Measurements from ENCODE around the gene NOTCH3.
A peak's percentile ranks its signal among the peaks of the same experiment; 100 is the strongest.

Gene NOTCH3

DNA sequence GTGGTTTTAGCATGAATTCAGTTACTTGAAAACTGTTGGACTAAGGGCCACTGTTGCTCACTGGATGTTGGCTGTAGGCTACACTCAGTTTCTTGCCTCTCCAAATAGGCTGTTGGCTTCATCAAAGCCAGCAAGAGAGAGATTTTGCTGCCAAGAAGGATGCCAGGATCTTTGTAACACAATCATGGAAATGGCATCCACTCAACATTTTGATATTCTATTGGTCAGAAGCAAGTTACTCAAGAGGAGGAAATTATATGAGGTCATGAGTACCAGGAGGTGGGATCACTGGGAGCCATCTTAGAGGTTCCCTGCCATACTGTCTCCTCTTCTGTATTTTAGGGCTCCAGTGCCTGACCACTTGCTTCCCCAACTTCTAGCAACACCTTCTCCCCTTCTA lies 63.0 kb downstream of the NOTCH3 start:
- no peak for DNase-seq (ENCODE audit: low spot score)
- TF ChIP-seq, protein P1, sequence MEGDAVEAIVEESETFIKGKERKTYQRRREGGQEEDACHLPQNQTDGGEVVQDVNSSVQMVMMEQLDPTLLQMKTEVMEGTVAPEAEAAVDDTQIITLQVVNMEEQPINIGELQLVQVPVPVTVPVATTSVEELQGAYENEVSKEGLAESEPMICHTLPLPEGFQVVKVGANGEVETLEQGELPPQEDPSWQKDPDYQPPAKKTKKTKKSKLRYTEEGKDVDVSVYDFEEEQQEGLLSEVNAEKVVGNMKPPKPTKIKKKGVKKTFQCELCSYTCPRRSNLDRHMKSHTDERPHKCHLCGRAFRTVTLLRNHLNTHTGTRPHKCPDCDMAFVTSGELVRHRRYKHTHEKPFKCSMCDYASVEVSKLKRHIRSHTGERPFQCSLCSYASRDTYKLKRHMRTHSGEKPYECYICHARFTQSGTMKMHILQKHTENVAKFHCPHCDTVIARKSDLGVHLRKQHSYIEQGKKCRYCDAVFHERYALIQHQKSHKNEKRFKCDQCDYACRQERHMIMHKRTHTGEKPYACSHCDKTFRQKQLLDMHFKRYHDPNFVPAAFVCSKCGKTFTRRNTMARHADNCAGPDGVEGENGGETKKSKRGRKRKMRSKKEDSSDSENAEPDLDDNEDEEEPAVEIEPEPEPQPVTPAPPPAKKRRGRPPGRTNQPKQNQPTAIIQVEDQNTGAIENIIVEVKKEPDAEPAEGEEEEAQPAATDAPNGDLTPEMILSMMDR (IDR thresholded peaks at IDR 0.05; ENCODE audit: extremely low read depth, missing control alignments): no peak

DNA sequence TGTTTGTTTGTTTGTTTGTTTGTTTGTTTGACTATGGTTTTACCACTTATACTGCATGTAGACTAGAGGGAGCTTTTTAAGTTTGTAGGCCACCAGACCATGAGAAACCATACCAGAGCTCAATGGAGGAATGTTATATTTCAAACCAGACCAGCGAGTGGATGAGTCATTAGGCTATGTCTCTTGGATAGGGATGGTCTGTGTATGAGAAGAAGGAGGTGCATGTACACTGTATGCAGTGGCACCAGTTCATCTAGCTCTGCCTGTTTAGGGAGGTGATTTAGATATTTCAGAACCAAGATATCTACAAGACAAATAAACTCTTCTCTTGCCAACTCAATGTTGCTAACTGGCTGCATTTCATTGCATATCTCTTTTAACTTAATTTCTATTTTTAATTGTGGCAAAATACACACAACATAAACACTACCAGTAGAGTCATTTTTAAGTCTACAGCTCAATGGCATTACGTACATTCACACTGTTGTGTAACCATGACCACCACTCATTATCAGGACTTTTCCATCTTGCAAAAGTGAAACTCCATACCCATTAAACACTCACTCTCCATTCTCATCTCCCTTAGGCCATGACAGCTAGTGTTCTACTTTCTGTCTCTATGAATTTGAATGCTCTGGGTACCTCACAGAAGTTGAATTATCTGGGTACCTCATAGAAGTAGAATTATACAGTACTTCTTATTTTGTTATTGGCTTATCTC lies 64.4 kb downstream of the NOTCH3 start:
- DNase-seq (ENCODE audit: low spot score): no peak
- TF ChIP-seq, protein P1 (IDR thresholded peaks at IDR 0.05; ENCODE audit: extremely low read depth, missing control alignments): no peak

DNA sequence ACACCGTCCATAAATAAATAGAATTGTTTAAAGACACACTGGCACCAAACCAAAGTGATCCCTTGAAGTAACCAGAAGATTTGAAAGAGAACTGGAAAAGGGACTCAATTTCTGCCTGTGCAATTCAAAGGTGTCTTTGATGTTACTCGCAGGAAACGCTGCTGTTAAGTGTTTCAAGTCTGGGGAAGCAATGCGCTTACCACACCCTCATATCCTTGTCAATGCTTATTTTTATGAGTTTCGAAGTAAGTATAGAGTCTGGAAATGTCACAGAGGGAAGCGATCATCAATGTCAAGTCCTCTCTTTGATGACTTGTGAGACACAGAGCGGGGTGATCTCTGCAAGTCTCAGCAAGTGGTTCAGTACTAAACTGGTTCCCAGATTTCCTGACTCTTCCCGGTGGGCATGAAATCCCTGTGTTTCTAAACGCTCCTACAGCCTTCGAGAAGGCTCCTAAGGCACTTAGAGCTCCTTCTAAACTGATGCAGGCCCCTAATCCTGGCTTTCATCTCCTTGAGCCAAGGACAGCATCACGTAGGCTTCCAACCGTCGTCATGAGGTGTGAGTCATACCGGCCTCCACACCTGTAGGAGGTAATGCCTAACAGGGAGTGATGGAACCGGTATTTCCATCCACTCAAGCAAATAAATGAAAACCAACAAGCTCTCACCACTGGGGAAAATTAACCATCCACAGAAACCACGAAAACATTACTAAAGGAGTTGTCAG lies 70.8 kb downstream of the NOTCH3 start:
- TF ChIP-seq, protein P1 (IDR thresholded peaks at IDR 0.05; ENCODE audit: extremely low read depth, missing control alignments): no peak
- DNase-seq (ENCODE audit: low spot score): no peak

GRCh38 chr19:15128162-15128770 lies 72.5 kb downstream of the NOTCH3 start:
- TF ChIP-seq, protein P1 (IDR thresholded peaks at IDR 0.05; ENCODE audit: extremely low read depth, missing control alignments): no peak
- no peak for DNase-seq (ENCODE audit: low spot score)

DNA sequence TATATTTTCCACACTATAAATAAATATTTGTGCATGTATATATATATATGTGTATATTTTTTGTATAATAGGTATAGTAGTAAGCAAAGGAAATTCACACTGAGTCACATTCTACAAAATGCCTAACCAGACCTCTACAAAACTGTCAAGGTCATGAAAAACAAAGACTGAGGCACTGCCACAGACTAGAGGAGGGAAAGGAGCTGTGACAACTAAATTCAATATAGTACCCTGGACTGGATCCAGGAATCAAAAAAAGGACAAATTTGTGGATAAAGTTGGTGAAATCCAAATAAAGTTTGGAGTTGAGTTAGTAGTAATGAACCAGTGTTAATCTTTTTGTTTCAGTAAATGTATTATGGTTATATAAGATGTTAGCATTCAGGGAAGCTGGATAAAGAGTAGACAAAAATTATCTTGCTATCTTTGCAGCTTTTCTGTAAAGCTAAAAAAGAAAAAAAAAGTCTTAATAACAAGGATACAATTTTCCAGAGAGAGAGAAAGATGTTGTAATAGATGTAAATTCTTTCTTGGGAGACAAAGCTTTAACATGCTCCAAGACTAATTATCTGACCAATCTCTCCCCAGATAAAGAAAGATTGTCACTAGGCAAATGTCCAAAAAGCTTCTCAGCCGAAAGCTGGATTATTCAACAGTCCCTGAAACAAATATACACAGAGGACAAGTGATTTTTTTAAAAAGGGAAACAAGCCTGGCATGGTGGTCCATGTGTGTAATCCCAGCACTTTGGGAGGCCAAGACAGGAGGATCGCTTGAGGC lies 74.5 kb downstream of the NOTCH3 start:
- no peak for DNase-seq (ENCODE audit: low spot score)
- TF ChIP-seq, protein P1 (IDR thresholded peaks at IDR 0.05; ENCODE audit: extremely low read depth, missing control alignments): no peak

DNA sequence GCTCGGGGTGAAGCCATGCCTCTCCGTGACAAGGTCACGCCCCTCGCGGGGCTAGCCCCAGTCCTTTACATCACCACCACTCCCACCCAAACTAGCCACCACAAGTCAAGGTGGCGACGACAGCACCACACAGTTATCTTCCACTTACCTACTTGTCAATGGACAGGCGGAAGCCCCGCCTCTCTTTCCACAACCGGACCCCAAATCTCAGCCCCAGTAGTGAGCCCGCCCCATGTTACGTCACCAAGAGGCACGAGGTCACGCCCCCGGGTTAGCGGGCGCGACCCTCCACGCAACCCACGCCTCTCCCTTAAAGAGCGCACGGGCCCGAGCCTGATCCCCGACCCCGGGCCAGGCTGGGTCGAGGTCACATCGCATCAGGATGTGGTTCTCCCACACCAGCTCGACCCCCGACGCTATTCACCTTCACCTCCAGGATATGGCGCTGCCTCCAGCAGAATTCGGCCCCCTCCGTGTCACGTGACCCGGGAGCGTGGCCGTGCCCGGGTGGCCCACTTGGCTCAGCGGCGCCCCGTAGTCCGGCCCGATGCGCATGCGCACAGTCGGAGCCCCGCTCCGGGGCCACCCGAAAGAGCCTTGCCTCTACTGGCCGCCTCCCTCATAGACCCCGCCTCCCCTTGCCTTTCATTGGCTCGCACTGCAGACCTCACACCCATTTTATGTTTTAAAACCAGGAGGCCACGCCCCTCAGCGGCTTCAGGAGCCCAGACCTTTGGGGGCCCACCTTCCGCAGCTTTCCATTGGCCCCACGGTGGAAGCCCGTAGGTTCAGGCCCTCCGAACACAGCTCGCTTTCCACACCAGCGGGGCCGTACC lies 75.3 kb downstream of the NOTCH3 start:
- TF ChIP-seq, protein P1 (IDR thresholded peaks at IDR 0.05; ENCODE audit: extremely low read depth, missing control alignments): no peak
- DNase-seq (ENCODE audit: low spot score): peak; percentile 98

Data from GM20000 (cell line).